Renal pelvis (tissue), 12 donors: ENCODE measurements around the gene IL6. TPM values are rescaled to one million over a fixed set of nuclear protein-coding genes. Genes with fewer than 3 reads are reported as not detected.
"Not testable (repeated sequence)": the region's sequence is repeated elsewhere in the genome, so short reads cannot be mapped to it uniquely, and the experiment has no call there.

Experiments
- DNase-seq: peaks from one replicate; pipeline ENCODE4 v3.0.0-alpha.2; 2013
- long read RNA-seq, 16 experiments: transcript quantifications; one replicate each; lab custom pipeline, GENCODE V29; 2026
- polyA plus RNA-seq, 3 donors: library from polyadenylated mRNA; unstranded; fragments of 120-200 nt; gene quantifications; one replicate each; pipeline ENCODE4 v1.2.1, GENCODE V29; 2013; ENCODE audit not compliant: insufficient read length in 3 of 3

Gene IL6
- polyA plus RNA-seq, result not detected
- long read RNA-seq, donor 1, result 0 reads
- long read RNA-seq, donor 2, result 0 reads
- long read RNA-seq, donor 3, result 0 reads
- long read RNA-seq, donor 4, result 0 reads
- long read RNA-seq, donor 5, result 0 reads
- long read RNA-seq, donor 6, result 0 reads
- long read RNA-seq, donor 7, result 0 reads
- long read RNA-seq, donor 8, partial matches to known transcripts, result 0 of 1 reads
- long read RNA-seq, donor 8, other reads (novel, unspliced or antisense), result 0 of 1 reads
- long read RNA-seq, donor 9, result 0 reads
- long read RNA-seq, donor 10, result 0 reads
- long read RNA-seq, donor 11, result 0 reads
- long read RNA-seq, donor 12, result 0 reads
- long read RNA-seq, donor 13, result 0 reads
- long read RNA-seq, donor 14, result 0 reads
- long read RNA-seq, donor 15, result 0 reads
- long read RNA-seq, donor 16, result 0 reads

DNA sequence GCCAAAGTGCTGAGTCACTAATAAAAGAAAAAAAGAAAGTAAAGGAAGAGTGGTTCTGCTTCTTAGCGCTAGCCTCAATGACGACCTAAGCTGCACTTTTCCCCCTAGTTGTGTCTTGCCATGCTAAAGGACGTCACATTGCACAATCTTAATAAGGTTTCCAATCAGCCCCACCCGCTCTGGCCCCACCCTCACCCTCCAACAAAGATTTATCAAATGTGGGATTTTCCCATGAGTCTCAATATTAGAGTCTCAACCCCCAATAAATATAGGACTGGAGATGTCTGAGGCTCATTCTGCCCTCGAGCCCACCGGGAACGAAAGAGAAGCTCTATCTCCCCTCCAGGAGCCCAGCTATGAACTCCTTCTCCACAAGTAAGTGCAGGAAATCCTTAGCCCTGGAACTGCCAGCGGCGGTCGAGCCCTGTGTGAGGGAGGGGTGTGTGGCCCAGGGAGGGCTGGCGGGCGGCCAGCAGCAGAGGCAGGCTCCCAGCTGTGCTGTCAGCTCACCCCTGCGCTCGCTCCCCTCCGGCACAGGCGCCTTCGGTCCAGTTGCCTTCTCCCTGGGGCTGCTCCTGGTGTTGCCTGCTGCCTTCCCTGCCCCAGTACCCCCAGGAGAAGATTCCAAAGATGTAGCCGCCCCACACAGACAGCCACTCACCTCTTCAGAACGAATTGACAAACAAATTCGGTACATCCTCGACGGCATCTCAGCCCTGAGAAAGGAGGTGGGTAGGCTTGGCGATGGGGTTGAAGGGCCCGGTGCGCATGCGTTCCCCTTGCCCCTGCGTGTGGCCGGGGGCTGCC is at the start of gene IL6:
Gene IL6, plus strand, starts transcription at position 294 of the 807 bp plus-strand sequence. Its CDS starts 63 bp downstream, at position 357.
- peak; percentile 65 for DNase-seq

DNA sequence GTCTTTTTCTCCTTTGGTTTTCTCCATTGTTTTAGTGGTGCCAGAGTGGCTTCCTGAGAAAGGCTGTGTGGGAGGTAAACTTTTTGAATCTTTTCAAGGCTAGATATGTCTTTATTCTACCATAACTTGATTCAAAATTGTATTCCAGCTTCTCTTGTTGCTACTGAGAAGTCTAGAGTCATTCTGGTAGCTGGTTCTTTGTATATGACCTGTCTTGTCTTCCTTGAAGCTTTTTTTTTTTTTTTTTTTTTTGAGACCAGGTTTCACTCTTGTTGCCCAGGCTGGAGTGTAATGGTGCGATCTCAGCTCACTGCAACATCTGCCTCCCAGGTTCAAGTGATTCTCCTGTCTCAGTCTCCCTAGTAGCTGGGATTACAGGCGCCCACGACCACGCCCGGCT is 49.7 kb upstream of the IL6 start:
- DNase-seq, result not testable (repeated sequence)

DNA sequence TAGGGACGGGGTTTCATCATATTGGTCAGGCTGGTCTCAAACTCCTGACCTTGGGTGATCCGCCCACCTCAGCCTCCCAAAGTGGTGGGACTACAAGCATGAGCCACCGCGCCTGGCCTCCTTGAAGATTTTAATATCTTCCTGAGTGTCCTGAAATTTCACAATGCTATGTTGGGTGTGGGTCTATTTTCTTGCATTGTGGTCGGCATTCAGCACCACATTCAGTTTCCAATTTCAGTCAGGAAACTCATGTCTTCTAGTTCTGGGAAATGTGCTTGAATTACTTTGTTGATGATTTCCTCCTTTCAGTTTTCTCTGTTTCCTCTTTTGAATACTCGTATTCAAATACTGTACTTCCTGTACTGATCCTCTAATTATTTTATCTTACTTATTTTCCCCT is 49.3 kb upstream of the IL6 start:
- DNase-seq, result no peak

DNA sequence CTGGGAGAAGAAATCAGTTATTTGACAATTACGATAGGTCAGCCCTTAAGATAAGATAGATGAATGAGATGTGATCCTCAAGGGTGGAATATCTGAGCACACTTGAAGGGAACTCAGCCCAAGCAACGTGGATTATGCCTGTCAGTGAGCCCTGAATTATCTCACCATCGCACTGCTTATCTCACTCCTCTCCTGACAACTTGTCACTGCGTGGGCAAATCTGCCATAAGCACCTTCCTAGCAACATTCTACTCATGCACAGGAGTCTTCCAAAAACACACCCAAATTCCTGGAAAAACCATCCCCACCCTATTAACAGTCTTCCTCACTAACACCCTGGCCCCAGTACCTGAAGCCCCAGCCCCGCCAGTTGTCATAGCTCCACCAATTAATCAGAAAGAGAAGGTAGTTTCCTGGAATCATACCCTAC is 46.5 kb upstream of the IL6 start:
- DNase-seq, result no peak

- no peak for DNase-seq
Observed at GRCh38 chr7:22681312-22681711, 45.7 kb upstream of the IL6 start.

- no peak for DNase-seq
Observed at GRCh38 chr7:22681852-22682657, 44.9 kb upstream of the IL6 start.

- no peak for DNase-seq
Observed at GRCh38 chr7:22683379-22683778, 43.6 kb upstream of the IL6 start.

- no peak for DNase-seq
Observed at GRCh38 chr7:22686620-22687019, 40.4 kb upstream of the IL6 start.

DNA sequence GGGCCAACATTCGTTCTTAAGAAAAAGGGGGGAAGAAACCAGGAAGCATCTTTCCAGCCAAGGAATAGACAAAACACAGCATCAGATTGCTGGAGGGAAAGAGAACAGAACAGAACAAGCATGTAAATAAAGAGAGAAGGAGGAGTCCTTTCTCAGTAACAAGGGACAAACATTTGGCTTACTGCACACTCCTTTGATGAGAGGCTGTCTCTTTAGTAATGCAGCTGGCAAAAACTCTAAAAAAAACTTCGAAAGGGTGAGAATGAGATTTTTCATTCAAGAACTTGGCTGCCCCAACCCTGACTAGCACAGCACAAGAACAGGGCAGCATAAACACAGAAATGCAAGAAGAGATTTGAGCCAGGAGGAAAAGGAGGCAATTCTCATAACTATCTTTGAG is 38.9 kb upstream of the IL6 start:
- no peak for DNase-seq

DNA sequence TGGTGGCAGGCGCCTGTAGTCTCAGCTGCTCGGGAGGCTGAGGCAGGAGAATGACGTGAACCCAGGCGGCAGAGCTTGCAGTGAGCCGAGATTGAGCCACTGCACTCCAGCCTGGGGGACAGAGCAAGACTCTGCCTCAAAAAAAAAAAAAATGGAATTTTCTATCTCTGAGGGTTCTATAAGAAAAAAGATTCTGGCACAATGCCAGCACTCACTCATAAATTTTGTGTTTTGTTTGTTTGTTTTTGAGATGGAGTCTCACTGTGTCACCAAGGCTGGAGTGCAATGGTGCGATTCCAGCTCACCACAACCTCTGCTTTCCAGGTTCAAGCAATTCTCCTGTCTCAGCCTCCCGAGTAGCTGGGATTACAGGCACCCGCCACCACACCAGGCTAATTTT is 38.1 kb upstream of the IL6 start:
- DNase-seq, result not testable (repeated sequence)

DNA sequence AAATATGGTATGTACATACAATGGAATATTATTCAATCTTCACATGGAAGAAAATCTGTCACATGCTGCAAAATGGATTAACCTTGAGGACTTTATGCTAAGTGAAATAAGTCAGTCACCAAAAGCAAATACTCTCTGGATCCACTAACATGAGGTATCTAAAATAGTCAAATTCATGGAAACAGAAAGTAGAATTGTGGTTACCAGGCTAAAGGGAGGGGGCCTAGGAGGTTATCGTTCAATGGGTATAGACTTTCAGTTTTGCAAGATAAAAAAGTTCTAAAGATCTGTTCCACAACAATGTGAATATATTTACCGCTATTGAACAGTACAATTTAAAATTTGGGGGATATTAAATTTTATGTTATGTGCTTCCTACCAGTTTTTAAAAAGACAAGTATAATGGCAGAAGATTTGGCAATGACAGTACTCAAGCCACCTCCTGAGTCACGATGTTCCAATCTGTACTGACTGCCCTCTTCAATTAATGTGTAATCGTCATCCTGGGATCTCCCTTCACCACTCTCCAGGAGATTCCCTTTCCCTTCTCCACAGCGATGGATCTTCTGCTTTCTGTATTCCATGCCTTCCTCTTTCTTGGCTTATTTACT is 32.3 kb upstream of the IL6 start:
- DNase-seq, result no peak

- DNase-seq, result no peak
Observed at GRCh38 chr7:22695476-22696132, 31.4 kb upstream of the IL6 start.

GRCh38 chr7:22696541-22697228 is 30.3 kb upstream of the IL6 start:
- DNase-seq, result no peak

DNA sequence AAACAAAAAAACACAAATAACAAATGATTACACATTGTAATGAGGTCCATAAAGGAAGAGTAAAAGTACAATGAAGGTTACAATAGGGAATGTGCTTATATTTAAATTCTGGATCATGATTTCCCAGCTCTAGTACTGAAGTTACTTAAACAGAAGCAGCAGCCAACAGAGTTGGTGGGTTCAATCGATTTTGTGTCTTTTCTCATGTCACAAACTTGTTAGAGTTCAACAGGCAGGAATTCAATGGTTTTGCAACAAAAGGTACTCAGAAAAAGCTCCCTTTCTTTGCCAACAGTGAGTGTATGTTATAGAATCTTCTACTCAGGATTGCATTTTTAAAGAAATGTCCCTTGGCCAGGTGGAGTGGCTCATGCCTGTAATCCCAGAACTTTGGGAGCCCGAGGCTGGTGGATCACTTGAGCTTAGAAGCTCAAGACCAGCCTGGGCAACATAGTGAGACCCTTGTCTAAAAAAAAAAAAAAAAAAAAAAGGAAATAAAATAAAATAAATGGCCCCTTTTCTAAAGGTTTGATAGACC is 29.6 kb upstream of the IL6 start:
- DNase-seq, result no peak

DNA sequence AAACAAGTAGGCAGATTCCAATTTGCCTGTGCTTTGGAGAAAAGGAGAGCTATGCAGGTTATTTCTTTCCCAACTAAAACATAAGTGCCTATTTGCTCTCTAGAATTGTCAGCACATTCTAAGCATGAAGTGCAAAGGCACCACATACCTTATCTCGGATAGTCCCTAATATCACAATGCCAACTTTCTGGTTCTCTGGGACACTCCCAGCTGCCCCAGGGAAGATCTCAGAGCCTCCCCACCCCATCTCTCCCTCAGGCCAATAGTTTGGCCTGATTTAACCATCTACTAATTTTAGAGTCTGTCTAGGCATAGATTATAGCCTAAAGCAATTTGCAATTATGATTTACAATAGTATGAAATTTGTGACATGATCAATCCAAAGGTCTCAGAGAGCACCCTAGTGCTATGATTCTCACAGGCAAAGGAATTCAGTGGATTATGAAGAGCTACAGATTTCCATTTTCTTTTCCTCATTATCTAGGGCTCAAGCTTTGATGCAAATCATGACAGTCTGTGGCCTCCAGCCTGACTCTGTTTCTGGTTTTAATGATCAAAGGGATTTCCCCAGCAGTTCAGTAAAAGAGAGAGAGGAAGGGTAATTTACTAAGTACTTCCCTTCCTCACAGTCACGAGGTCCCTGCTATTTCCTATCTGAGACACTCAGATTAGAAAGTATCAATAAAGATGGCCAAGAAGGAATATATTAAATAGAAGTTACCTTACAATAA is 29.0 kb upstream of the IL6 start:
- DNase-seq, result no peak

DNA sequence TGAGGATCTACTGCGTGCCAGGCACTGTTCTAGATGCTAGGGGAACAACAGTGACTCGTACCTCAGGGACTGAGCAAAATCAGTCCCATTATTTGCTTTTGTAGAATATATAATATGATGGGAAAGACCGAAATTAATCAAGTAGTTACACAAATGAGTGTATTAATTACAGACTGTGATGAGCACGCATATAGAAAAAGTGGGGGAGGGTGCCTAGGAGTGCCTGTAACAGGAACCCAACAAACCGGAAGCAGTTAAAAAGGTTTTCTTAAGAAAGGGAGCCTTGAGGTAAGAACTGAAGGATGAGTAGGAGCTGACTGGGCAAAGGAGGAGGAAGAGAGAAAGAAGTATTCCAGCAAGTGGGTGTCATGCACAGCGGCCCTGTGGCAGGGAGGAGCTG is 28.2 kb upstream of the IL6 start:
- DNase-seq, result no peak

DNA sequence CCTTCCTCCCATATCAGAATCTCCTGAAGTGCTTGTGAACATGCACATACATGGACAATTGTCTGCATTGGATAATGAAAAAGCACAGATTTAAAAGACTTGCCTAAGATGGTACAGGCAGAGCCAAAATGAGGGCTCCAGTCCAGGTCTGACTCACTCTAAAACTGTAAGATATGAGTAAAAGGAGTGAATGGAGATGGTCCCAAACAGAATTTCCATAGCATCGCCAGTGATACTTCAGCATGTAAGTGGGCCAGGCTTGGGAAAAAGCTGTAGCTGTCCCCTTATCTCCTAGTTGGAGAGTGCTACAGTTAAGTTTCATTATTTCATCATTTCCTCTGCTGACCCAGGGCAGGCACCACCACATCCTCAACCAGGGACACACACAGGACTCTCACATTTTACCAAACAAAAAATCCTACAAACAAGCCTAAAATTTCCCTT is 26.4 kb upstream of the IL6 start:
- DNase-seq, result no peak

- DNase-seq, result no peak
Observed at GRCh38 chr7:22702516-22702915, 24.5 kb upstream of the IL6 start.

GRCh38 chr7:22703107-22703855 is 23.7 kb upstream of the IL6 start:
- DNase-seq, result not testable (repeated sequence)
